ENCODE data around the gene THRB.

The THRB gene

GRCh38 chr3:24470277-24470676, 24.4 kb downstream of the THRB start:
- Histone ChIP-seq H3K18ac (ENCODE audit: low read depth in 1 of 2, low read length in 2 of 2) (no peak overlapping the region), H3K4ac (ENCODE audit: low read depth in 1 of 2, low read length in 2 of 2) (no peak overlapping the region), H2AFZ (ENCODE audit: low read depth, low read length) (no peak overlapping the region), H4K91ac (ENCODE audit: low read length) (no peak overlapping the region), H2BK5ac (ENCODE audit: low read depth, low read length, poor library complexity, severe bottlenecking) (no peak overlapping the region), H3K9me3 (ENCODE audit: control insufficient read depth, low read length) (peaks cover 7% of the 10 kb centered on the region), H3K79me1 (replicated peaks; ENCODE audit: low read length, poor library complexity, severe bottlenecking) (peaks cover 2% of the 10 kb centered on the region), H3K4me1 (ENCODE audit: control insufficient read depth, insufficient read depth, low read depth, low read length) (no peaks in the 10 kb centered on the region), H3K9ac (ENCODE audit: low read length) (no peak overlapping the region), H2BK12ac (ENCODE audit: low read length in 2 of 2) (no peak overlapping the region), H3K14ac (ENCODE audit: low read length in 2 of 2) (no peak overlapping the region), H3K23ac (ENCODE audit: low read length in 2 of 2) (no peak overlapping the region), H2BK15ac (ENCODE audit: low read depth, poor library complexity, severe bottlenecking) (no peak overlapping the region), H2AK5ac (ENCODE audit: low read length, severe bottlenecking) (no peak overlapping the region), H3K27ac (ENCODE audit: low read length, poor library complexity, severe bottlenecking) (no peak overlapping the region), H3K4me2 (ENCODE audit: low read length, poor library complexity, severe bottlenecking) (no peak overlapping the region), H4K8ac (ENCODE audit: low read length) (no peak overlapping the region), H3K4me3 (ENCODE audit: insufficient read depth in 1 of 2, low read depth in 1 of 2, low read length in 2 of 2) (no peak overlapping the region), H3K27me3 (ENCODE audit: control insufficient read depth in 1 of 2, insufficient read depth in 1 of 2, low read length in 2 of 2) (no peaks in the 10 kb centered on the region), H2BK120ac (ENCODE audit: low read depth, low read length) (no peak overlapping the region), H3K36me3 (ENCODE audit: control insufficient read depth in 1 of 2, insufficient read depth in 2 of 2, low read depth in 1 of 2, low read length in 2 of 2) (no peaks in the 10 kb centered on the region)
- 94% methylated on average over 4 of the region's 4 CpGs for WGBS
- no peak for DNase-seq

- Histone ChIP-seq H3K9ac (ENCODE audit: low read length) (no peak overlapping the region), H4K8ac (ENCODE audit: low read length) (no peak overlapping the region), H2BK15ac (ENCODE audit: low read depth, poor library complexity, severe bottlenecking) (no peak overlapping the region), H3K4me1 (ENCODE audit: control insufficient read depth, insufficient read depth, low read depth, low read length) (no peaks in the 10 kb centered on the region), H3K23ac (ENCODE audit: low read length in 2 of 2) (no peak overlapping the region), H2AFZ (ENCODE audit: low read depth, low read length) (no peak overlapping the region), H4K91ac (ENCODE audit: low read length) (no peak overlapping the region), H2AK5ac (ENCODE audit: low read length, severe bottlenecking) (no peak overlapping the region), H2BK12ac (ENCODE audit: low read length in 2 of 2) (no peak overlapping the region), H3K79me1 (replicated peaks; ENCODE audit: low read length, poor library complexity, severe bottlenecking) (peaks cover 2% of the 10 kb centered on the region), H3K4me3 (ENCODE audit: insufficient read depth in 1 of 2, low read depth in 1 of 2, low read length in 2 of 2) (no peak overlapping the region), H3K9me3 (ENCODE audit: control insufficient read depth, low read length) (peaks cover 7% of the 10 kb centered on the region), H3K27me3 (ENCODE audit: control insufficient read depth in 1 of 2, insufficient read depth in 1 of 2, low read length in 2 of 2) (no peaks in the 10 kb centered on the region), H3K36me3 (ENCODE audit: control insufficient read depth in 1 of 2, insufficient read depth in 2 of 2, low read depth in 1 of 2, low read length in 2 of 2) (no peaks in the 10 kb centered on the region), H3K14ac (ENCODE audit: low read length in 2 of 2) (no peak overlapping the region), H3K18ac (ENCODE audit: low read depth in 1 of 2, low read length in 2 of 2) (no peak overlapping the region), H3K27ac (ENCODE audit: low read length, poor library complexity, severe bottlenecking) (no peak overlapping the region), H2BK5ac (ENCODE audit: low read depth, low read length, poor library complexity, severe bottlenecking) (no peak overlapping the region), H3K4me2 (ENCODE audit: low read length, poor library complexity, severe bottlenecking) (no peak overlapping the region), H3K4ac (ENCODE audit: low read depth in 1 of 2, low read length in 2 of 2) (no peak overlapping the region), H2BK120ac (ENCODE audit: low read depth, low read length) (no peak overlapping the region)
- whole genome bisulfite sequencing, result no CpG with 5 or more reads among the region's 1 CpG
- no peak for DNase-seq
Measured at GRCh38 chr3:24464389-24464788, 30.3 kb downstream of the THRB start.

- Histone ChIP-seq H3K18ac (ENCODE audit: low read depth in 1 of 2, low read length in 2 of 2) (no peak overlapping the region), H3K79me1 (replicated peaks; ENCODE audit: low read length, poor library complexity, severe bottlenecking) (no peaks in the 10 kb centered on the region), H3K23ac (ENCODE audit: low read length in 2 of 2) (no peak overlapping the region), H3K4me3 (ENCODE audit: insufficient read depth in 1 of 2, low read depth in 1 of 2, low read length in 2 of 2) (no peak overlapping the region), H2AFZ (ENCODE audit: low read depth, low read length) (no peak overlapping the region), H2BK5ac (ENCODE audit: low read depth, low read length, poor library complexity, severe bottlenecking) (no peak overlapping the region), H3K36me3 (ENCODE audit: control insufficient read depth in 1 of 2, insufficient read depth in 2 of 2, low read depth in 1 of 2, low read length in 2 of 2) (no peaks in the 10 kb centered on the region), H4K8ac (ENCODE audit: low read length) (no peak overlapping the region), H3K9me3 (ENCODE audit: control insufficient read depth, low read length) (peaks cover 6% of the 10 kb centered on the region), H3K4me1 (ENCODE audit: control insufficient read depth, insufficient read depth, low read depth, low read length) (no peaks in the 10 kb centered on the region), H3K4ac (ENCODE audit: low read depth in 1 of 2, low read length in 2 of 2) (no peak overlapping the region), H3K14ac (ENCODE audit: low read length in 2 of 2) (no peak overlapping the region), H3K9ac (ENCODE audit: low read length) (no peak overlapping the region), H2BK120ac (ENCODE audit: low read depth, low read length) (no peak overlapping the region), H3K27me3 (ENCODE audit: control insufficient read depth in 1 of 2, insufficient read depth in 1 of 2, low read length in 2 of 2) (no peaks in the 10 kb centered on the region), H2BK15ac (ENCODE audit: low read depth, poor library complexity, severe bottlenecking) (no peak overlapping the region), H3K4me2 (ENCODE audit: low read length, poor library complexity, severe bottlenecking) (no peak overlapping the region), H3K27ac (ENCODE audit: low read length, poor library complexity, severe bottlenecking) (no peak overlapping the region), H4K91ac (ENCODE audit: low read length) (no peak overlapping the region), H2BK12ac (ENCODE audit: low read length in 2 of 2) (no peak overlapping the region), H2AK5ac (ENCODE audit: low read length, severe bottlenecking) (no peak overlapping the region)
- 59% methylated on average over 1 of the region's 1 CpG for WGBS
- DNase-seq, result no peak
Measured at GRCh38 chr3:24462737-24463136, 31.9 kb downstream of the THRB start.

- H2BK120ac ChIP-seq (ENCODE audit: low read depth, low read length), result no peak overlapping the region
- H3K14ac ChIP-seq (ENCODE audit: low read length in 2 of 2), result no peak overlapping the region
- no peak overlapping the region for H3K4me3 ChIP-seq (ENCODE audit: insufficient read depth in 1 of 2, low read depth in 1 of 2, low read length in 2 of 2)
- no peak overlapping the region for H4K8ac ChIP-seq (ENCODE audit: low read length)
- no peak overlapping the region for H2BK5ac ChIP-seq (ENCODE audit: low read depth, low read length, poor library complexity, severe bottlenecking)
- no peaks in the 10 kb centered on the region for H3K79me1 ChIP-seq (replicated peaks; ENCODE audit: low read length, poor library complexity, severe bottlenecking)
- no peak overlapping the region for H3K18ac ChIP-seq (ENCODE audit: low read depth in 1 of 2, low read length in 2 of 2)
- no peak overlapping the region for H4K91ac ChIP-seq (ENCODE audit: low read length)
- no peak overlapping the region for H3K23ac ChIP-seq (ENCODE audit: low read length in 2 of 2)
- no peak overlapping the region for H3K27ac ChIP-seq (ENCODE audit: low read length, poor library complexity, severe bottlenecking)
- H3K9ac ChIP-seq (ENCODE audit: low read length), result no peak overlapping the region
- no peak overlapping the region for H2AFZ ChIP-seq (ENCODE audit: low read depth, low read length)
- no peaks in the 10 kb centered on the region for H3K9me3 ChIP-seq (ENCODE audit: control insufficient read depth, low read length)
- no peaks in the 10 kb centered on the region for H3K36me3 ChIP-seq (ENCODE audit: control insufficient read depth in 1 of 2, insufficient read depth in 2 of 2, low read depth in 1 of 2, low read length in 2 of 2)
- H2BK12ac ChIP-seq (ENCODE audit: low read length in 2 of 2), result no peak overlapping the region
- H3K4me1 ChIP-seq (ENCODE audit: control insufficient read depth, insufficient read depth, low read depth, low read length), result no peaks in the 10 kb centered on the region
- H2BK15ac ChIP-seq (ENCODE audit: low read depth, poor library complexity, severe bottlenecking), result no peak overlapping the region
- DNase-seq, result peak; percentile 64
- H2AK5ac ChIP-seq (ENCODE audit: low read length, severe bottlenecking), result no peak overlapping the region
- no peak overlapping the region for H3K4me2 ChIP-seq (ENCODE audit: low read length, poor library complexity, severe bottlenecking)
- H3K27me3 ChIP-seq (ENCODE audit: control insufficient read depth in 1 of 2, insufficient read depth in 1 of 2, low read length in 2 of 2), result no peaks in the 10 kb centered on the region
- no peak overlapping the region for H3K4ac ChIP-seq (ENCODE audit: low read depth in 1 of 2, low read length in 2 of 2)
- 91% methylated on average over 1 of the region's 2 CpGs for WGBS
Measured at GRCh38 chr3:24460974-24461373, 33.7 kb downstream of the THRB start.
